GM23338 (cell line): Measurements from ENCODE around the gene SOX2. TPM values are rescaled to one million over a fixed set of nuclear protein-coding genes. Genes with fewer than 3 reads are reported as not detected.

ENCODE experiments used
- ATAC-seq: fragments of 200-7000 bp; cut with Tn5 transposase; 3 replicates; pipeline ENCODE4 v1.9.1; 2020
- DNase-seq: peaks from one replicate; pipeline ENCODE4 v3.0.0-alpha.2; 2015; ENCODE audit warnings: low spot score
- H2AFZ ChIP-seq: fragments of 200-600 bp; sonication (generic); 2 replicates; pipeline ENCODE4 v1.8.0; 2016; ENCODE audit warnings: antibody characterized with exemption, mild to moderate bottlenecking, moderate library complexity
- H3F3A ChIP-seq: fragments of 200-600 bp; sonication (generic); replicated peaks from 2 replicates; pipeline ENCODE4 v1.8.0; 2017; ENCODE audit warnings: antibody characterized with exemption, mixed run types, low read depth
- H3K27ac ChIP-seq: fragments of 200-600 bp; sonication (generic); 2 replicates; pipeline ENCODE4 v1.6.1; 2016; ENCODE audit warnings: low read depth
- H3K27me3 ChIP-seq: fragments of 200-600 bp; sonication (generic); 2 replicates; pipeline ENCODE4 v1.8.0; 2016; ENCODE audit warnings: mild to moderate bottlenecking, mixed run types, moderate library complexity; ENCODE audit not compliant: insufficient read depth
- H3K36me3 ChIP-seq: fragments of 200-600 bp; sonication (generic); 2 replicates; pipeline ENCODE4 v1.8.0; 2016; ENCODE audit warnings: mild to moderate bottlenecking; ENCODE audit not compliant: insufficient read depth
- H3K4me1 ChIP-seq: fragments of 200-600 bp; sonication (generic); 2 replicates; pipeline ENCODE4 v1.8.0; 2016; ENCODE audit warnings: mild to moderate bottlenecking, moderate library complexity; ENCODE audit not compliant: insufficient read depth
- H3K4me2 ChIP-seq: fragments of 200-600 bp; sonication (generic); 2 replicates; pipeline ENCODE4 v1.7.1; 2017; ENCODE audit warnings: mixed run types
- H3K4me3 ChIP-seq: fragments of 200-600 bp; sonication (generic); 2 replicates; pipeline ENCODE4 v1.6.1; 2016; ENCODE audit warnings: mixed run types
- H3K79me2 ChIP-seq: fragments of 200-600 bp; sonication (generic); replicated peaks from 2 replicates; pipeline ENCODE4 v1.8.0; 2017; ENCODE audit warnings: mild to moderate bottlenecking; ENCODE audit not compliant: insufficient read depth
- H3K9me2 ChIP-seq: fragments of 200-600 bp; sonication (generic); 2 replicates; pipeline ENCODE4 v1.8.0; 2017; ENCODE audit not compliant: insufficient read depth
- H4K20me1 ChIP-seq: fragments of 200-600 bp; sonication (generic); replicated peaks from 2 replicates; pipeline ENCODE4 v1.8.0; 2017; ENCODE audit warnings: mild to moderate bottlenecking; ENCODE audit not compliant: insufficient read depth
- H3K27ac Mint-ChIP-seq: 2 replicates; pipeline ENCODE4 v1.8.0; 2020; ENCODE audit warnings: inconsistent platforms, mild to moderate bottlenecking, moderate library complexity, mixed read lengths
- H3K27me3 Mint-ChIP-seq: 3 replicates; pipeline ENCODE4 v1.8.0; 2022; ENCODE audit warnings: low read depth, mild to moderate bottlenecking, moderate library complexity, mixed read lengths, inconsistent platforms; ENCODE audit not compliant: insufficient read depth, poor library complexity
- H3K36me3 Mint-ChIP-seq: 3 replicates; pipeline ENCODE4 v1.8.0; 2021; ENCODE audit warnings: low read depth, mild to moderate bottlenecking, inconsistent platforms, moderate library complexity, mixed read lengths
- H3K4me1 Mint-ChIP-seq: 3 replicates; pipeline ENCODE4 v1.8.0; 2020; ENCODE audit warnings: mild to moderate bottlenecking, inconsistent platforms, mixed read lengths
- H3K4me3 Mint-ChIP-seq: 3 replicates; pipeline ENCODE4 v1.8.0; 2021; ENCODE audit warnings: moderate library complexity, mild to moderate bottlenecking, inconsistent platforms, mixed read lengths
- H3K9me3 Mint-ChIP-seq: 3 replicates; pipeline ENCODE4 v1.8.0; 2020; ENCODE audit warnings: moderate library complexity, mild to moderate bottlenecking, inconsistent platforms, mixed read lengths
- JUNB ChIP-seq: IDR thresholded peaks from one replicate; pipeline ENCODE4 v1.6.1; 2016; ENCODE audit warnings: antibody characterized with exemption; ENCODE audit not compliant: unreplicated experiment
- NANOG ChIP-seq: IDR thresholded peaks from 2 replicates; pipeline ENCODE4 v1.6.1; 2016; ENCODE audit warnings: antibody characterized with exemption, borderline replicate concordance
- POLR2AphosphoS5 ChIP-seq: IDR thresholded peaks from 2 replicates; pipeline ENCODE4 v1.6.1; 2016; ENCODE audit warnings: antibody characterized with exemption, low read depth
- polyA plus RNA-seq: library from polyadenylated mRNA; unstranded; fragments of >200 nt; fragmentation: Nextera tagmentation; extraction: Ambion mirVana; gene quantifications from 2 replicates; pipeline ENCODE4 v1.2.1, GENCODE V29; 2016
- total RNA-seq: library from RNA; depleted of rRNA; stranded (reverse); fragments of >200 nt; shearing (Covaris generic); gene quantifications from 2 replicates; pipeline ENCODE4 v1.2.3, GENCODE V29; 2014
- TF ChIP-seq, protein P1 (sequence below), 2 experiments: fragments of 200-600 bp in 1 of 2; sonication (generic) in 1 of 2; conservative IDR thresholded peaks; 2 replicates each; pipeline versions ENCODE4 v1.5.1 to v1.6.1; 2016 to 2017; ENCODE audit warnings: antibody characterized with exemption in 2 of 2, low read depth in 2 of 2, mild to moderate bottlenecking in 2 of 2, moderate library complexity in 1 of 2
- TF ChIP-seq, protein P2 (sequence below): IDR thresholded peaks from one replicate; pipeline ENCODE4 v1.6.1; 2018; ENCODE audit warnings: antibody characterized with exemption; ENCODE audit not compliant: unreplicated experiment

SOX2 gene
- total and polyA plus RNA-seq, 2 experiments from 2014 or later, result 105 to 228 TPM

DNA sequence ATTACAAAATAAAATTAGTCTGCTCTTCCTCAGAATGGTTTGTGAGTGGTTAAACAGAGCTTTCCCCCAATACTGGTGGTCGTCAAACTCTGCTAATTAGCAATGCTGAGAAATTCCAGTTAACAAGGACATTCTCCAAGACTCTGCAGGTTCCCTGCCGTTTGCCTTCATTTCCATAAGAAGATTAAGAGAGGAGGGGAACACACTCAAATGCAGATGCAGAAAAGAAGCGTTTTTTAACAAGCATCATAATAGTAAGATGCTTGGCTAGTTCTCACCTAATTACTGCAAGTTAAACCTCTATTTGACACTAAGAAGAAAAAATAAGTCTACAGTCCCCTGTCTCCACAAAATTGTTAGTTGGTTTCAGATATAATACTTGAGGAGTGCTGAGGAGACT lies 3.7 kb upstream of the SOX2 start:
- ATAC-seq (no peak), DNase-seq (peak; percentile 82)
- Histone ChIP-seq H3K36me3 (no peaks in the 10 kb centered on the region), H3K27ac (peak overlapping the region; percentile 93), H2AFZ (no peak overlapping the region), H3K9me2 (no peaks in the 10 kb centered on the region), H3F3A (no peaks in the 10 kb centered on the region; the same call in 1 of the 2 replicates), H3K27me3 (peaks cover 28% of the 10 kb centered on the region), H3K4me3 (peak overlapping the region; percentile 23), H3K4me1 (peaks cover 54% of the 10 kb centered on the region), H4K20me1 (no peaks in the 10 kb centered on the region), H3K4me2 (peak overlapping the region; percentile 57), H3K79me2 (peaks cover 18% of the 10 kb centered on the region)
- H3K27me3 Mint-ChIP-seq, result peaks cover 29% of the 10 kb centered on the region
- peaks cover 8% of the 10 kb centered on the region for H3K36me3 Mint-ChIP-seq
- H3K4me3 Mint-ChIP-seq, result peak overlapping the region; percentile 53
- H3K4me1 Mint-ChIP-seq, result peaks cover 62% of the 10 kb centered on the region
- H3K9me3 Mint-ChIP-seq, result no peaks in the 10 kb centered on the region; the same call in 1 of the 3 replicates
- peak overlapping the region; percentile 94 for H3K27ac Mint-ChIP-seq
- peak; percentile 87 for TF ChIP-seq NANOG
- TF ChIP-seq, protein P1, sequence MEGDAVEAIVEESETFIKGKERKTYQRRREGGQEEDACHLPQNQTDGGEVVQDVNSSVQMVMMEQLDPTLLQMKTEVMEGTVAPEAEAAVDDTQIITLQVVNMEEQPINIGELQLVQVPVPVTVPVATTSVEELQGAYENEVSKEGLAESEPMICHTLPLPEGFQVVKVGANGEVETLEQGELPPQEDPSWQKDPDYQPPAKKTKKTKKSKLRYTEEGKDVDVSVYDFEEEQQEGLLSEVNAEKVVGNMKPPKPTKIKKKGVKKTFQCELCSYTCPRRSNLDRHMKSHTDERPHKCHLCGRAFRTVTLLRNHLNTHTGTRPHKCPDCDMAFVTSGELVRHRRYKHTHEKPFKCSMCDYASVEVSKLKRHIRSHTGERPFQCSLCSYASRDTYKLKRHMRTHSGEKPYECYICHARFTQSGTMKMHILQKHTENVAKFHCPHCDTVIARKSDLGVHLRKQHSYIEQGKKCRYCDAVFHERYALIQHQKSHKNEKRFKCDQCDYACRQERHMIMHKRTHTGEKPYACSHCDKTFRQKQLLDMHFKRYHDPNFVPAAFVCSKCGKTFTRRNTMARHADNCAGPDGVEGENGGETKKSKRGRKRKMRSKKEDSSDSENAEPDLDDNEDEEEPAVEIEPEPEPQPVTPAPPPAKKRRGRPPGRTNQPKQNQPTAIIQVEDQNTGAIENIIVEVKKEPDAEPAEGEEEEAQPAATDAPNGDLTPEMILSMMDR (conservative IDR thresholded peaks at IDR 0.05; ENCODE audit: low read depth in 2 of 2), result no peak

DNA sequence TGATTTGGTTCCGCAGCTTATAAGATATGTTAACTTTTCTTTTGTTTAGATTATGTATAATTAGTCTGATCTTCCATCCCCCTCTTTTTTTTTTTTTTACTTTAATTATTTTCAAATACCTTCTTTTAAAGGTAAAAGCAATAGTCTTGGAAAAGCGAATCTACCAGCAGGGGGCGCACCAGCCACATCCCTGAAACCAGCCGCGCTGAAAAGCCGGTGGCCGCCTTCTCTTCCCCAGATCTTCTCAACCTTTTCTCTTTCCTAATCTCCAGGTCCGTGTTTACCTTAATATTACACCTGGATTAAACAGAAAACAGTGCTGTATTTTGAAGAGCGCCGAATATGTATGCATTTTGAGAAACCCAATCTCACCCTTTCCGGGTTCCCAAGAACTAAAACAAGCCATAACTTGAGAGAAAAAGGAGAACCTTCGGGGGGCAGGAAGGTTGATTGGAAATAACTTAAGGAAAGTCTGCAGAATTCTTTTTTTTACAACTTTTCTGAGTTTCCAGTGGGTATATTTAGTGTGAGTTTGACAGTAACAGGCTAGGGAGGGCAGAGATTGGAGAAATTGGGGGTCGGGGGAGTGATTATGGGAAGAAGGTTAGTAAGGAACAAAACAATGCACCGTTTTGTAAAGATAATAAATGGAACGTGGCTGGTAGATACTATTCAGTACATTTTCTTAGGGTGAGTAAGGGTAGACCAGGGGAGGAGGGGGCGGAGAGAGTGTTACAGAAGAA lies 2.0 kb upstream of the SOX2 start:
- Mint-ChIP-seq H3K9me3 (peaks cover 5% of the 10 kb centered on the region), H3K27ac (peak overlapping the region; percentile 95; the same call in 1 of the 2 replicates), H3K27me3 (peaks cover 17% of the 10 kb centered on the region), H3K4me1 (peaks cover 50% of the 10 kb centered on the region), H3K4me3 (no peak overlapping the region), H3K36me3 (peaks cover 25% of the 10 kb centered on the region)
- TF ChIP-seq, protein P2, sequence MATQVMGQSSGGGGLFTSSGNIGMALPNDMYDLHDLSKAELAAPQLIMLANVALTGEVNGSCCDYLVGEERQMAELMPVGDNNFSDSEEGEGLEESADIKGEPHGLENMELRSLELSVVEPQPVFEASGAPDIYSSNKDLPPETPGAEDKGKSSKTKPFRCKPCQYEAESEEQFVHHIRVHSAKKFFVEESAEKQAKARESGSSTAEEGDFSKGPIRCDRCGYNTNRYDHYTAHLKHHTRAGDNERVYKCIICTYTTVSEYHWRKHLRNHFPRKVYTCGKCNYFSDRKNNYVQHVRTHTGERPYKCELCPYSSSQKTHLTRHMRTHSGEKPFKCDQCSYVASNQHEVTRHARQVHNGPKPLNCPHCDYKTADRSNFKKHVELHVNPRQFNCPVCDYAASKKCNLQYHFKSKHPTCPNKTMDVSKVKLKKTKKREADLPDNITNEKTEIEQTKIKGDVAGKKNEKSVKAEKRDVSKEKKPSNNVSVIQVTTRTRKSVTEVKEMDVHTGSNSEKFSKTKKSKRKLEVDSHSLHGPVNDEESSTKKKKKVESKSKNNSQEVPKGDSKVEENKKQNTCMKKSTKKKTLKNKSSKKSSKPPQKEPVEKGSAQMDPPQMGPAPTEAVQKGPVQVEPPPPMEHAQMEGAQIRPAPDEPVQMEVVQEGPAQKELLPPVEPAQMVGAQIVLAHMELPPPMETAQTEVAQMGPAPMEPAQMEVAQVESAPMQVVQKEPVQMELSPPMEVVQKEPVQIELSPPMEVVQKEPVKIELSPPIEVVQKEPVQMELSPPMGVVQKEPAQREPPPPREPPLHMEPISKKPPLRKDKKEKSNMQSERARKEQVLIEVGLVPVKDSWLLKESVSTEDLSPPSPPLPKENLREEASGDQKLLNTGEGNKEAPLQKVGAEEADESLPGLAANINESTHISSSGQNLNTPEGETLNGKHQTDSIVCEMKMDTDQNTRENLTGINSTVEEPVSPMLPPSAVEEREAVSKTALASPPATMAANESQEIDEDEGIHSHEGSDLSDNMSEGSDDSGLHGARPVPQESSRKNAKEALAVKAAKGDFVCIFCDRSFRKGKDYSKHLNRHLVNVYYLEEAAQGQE, result no peak
- TF ChIP-seq POLR2AphosphoS5 (no peak), JUNB (no peak)
- TF ChIP-seq, protein P1 (conservative IDR thresholded peaks at IDR 0.05; ENCODE audit: low read depth in 2 of 2), result peak; percentile 85 to 90
- Histone ChIP-seq H3K27ac (peak overlapping the region; percentile 96), H3K79me2 (peaks cover 35% of the 10 kb centered on the region), H3K4me3 (peak overlapping the region; percentile 68), H4K20me1 (no peaks in the 10 kb centered on the region), H3K27me3 (peaks cover 12% of the 10 kb centered on the region), H3K4me1 (peaks cover 44% of the 10 kb centered on the region), H3F3A (no peaks in the 10 kb centered on the region; the same call in 1 of the 2 replicates), H3K36me3 (no peaks in the 10 kb centered on the region), H3K4me2 (peak overlapping the region; percentile 78), H2AFZ (no peak overlapping the region), H3K9me2 (no peaks in the 10 kb centered on the region)
- DNase-seq, result peak; percentile 89
- peak; percentile 1; the same call in 2 of the 3 replicates for ATAC-seq
